ENCODE results near the gene TSPAN32.
A peak's percentile ranks its signal among the peaks of the same experiment; 100 is the strongest.

Gene TSPAN32

GRCh38 chr11:2262301-2263070, 39.3 kb upstream of the TSPAN32 start:
- Histone ChIP-seq H3K36me3 (ENCODE audit: control insufficient read depth, low read depth, low read length) (no peaks in the 10 kb centered on the region), H3K4me1 (ENCODE audit: control insufficient read depth, low read depth, low read length) (no peaks in the 10 kb centered on the region), H3K27ac (ENCODE audit: low read length) (no peak overlapping the region), H3K4me3 (ENCODE audit: low read length) (no peak overlapping the region), H3K9me3 (ENCODE audit: control insufficient read depth, low read depth, low read length) (no peaks in the 10 kb centered on the region), H3K27me3 (ENCODE audit: control insufficient read depth, insufficient read depth, low read length) (peaks cover 21% of the 10 kb centered on the region), H3K9ac (ENCODE audit: low read length) (no peak overlapping the region)

GRCh38 chr11:2263071-2263565, 38.7 kb upstream of the TSPAN32 start:
- Histone ChIP-seq H3K9ac (ENCODE audit: low read length) (no peak overlapping the region), H3K27me3 (ENCODE audit: control insufficient read depth, insufficient read depth, low read length) (peaks cover 27% of the 10 kb centered on the region), H3K4me3 (ENCODE audit: low read length) (no peak overlapping the region), H3K27ac (ENCODE audit: low read length) (no peak overlapping the region), H3K9me3 (ENCODE audit: control insufficient read depth, low read depth, low read length) (no peaks in the 10 kb centered on the region), H3K4me1 (ENCODE audit: control insufficient read depth, low read depth, low read length) (no peaks in the 10 kb centered on the region), H3K36me3 (ENCODE audit: control insufficient read depth, low read depth, low read length) (no peaks in the 10 kb centered on the region)

DNA sequence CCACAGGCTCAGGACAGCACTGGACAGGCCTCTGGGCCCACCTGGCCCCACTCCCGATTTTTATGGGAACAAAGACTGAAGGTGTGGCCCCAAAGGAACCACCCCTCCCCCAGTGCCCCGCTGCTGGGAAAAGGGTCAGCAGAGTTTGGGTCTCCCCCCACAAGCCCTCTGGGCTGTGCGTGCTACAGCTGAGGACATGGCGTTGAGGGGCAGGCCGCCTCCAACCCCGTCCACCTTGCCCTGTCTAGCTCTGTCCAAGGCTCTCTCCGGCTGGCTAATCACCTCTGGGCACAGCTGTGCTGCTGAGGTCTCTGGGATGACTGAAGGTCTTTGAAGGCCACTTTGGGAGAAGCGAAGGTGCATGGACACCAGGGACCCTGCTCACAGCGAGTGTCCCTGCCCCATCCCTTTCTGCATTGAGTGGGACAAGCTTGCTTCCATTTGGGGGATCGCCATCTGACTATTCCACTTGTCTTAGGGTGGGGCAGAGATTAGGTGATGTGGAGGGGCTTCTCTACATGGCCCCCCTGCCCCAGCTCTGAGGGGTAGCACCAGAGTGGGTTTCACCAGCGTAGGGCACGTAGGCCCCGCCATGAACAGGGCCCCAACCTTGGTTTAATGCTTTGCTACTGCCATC, 38.0 kb upstream of the TSPAN32 start:
- H3K9me3 ChIP-seq (ENCODE audit: control insufficient read depth, low read depth, low read length), result no peaks in the 10 kb centered on the region
- peaks cover 34% of the 10 kb centered on the region for H3K27me3 ChIP-seq (ENCODE audit: control insufficient read depth, insufficient read depth, low read length)
- no peaks in the 10 kb centered on the region for H3K4me1 ChIP-seq (ENCODE audit: control insufficient read depth, low read depth, low read length)
- H3K9ac ChIP-seq (ENCODE audit: low read length), result no peak overlapping the region
- no peaks in the 10 kb centered on the region for H3K36me3 ChIP-seq (ENCODE audit: control insufficient read depth, low read depth, low read length)
- H3K4me3 ChIP-seq (ENCODE audit: low read length), result no peak overlapping the region
- H3K27ac ChIP-seq (ENCODE audit: low read length), result no peak overlapping the region

DNA sequence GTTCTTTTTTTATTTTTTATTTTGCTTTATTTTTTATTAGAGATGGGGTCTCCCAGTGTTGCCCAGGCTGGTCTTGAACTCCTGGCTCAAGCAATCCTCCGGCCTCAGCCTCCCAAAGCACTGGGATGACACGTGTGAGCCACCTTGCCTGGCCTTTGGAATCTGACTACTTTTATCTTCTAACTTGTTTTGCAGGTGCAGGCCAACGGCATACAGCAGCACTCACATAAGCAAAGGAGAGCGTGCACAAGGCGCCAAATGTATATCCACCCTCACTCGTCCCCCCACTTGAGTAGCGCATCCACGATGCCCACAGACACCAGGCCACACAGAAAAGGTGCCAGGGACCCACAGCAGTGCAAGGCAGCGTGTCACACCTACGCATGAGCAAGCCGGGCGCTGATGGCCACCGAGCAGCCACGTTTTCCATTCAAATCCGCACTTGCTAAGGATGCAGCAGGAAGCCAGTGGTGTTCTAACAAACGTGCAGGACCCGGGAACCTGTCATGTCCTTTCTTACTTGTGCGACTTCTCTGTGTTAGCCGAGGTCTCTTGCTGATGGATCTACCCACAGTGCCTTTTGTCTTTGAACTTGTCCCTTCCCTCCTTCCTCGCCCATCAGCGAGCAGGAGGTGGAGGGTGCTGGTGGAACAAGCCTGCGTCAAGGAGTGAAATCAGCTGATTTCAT, 37.3 kb upstream of the TSPAN32 start:
- H3K36me3 ChIP-seq (ENCODE audit: control insufficient read depth, low read depth, low read length), result no peaks in the 10 kb centered on the region
- H3K27me3 ChIP-seq (ENCODE audit: control insufficient read depth, insufficient read depth, low read length), result peaks cover 41% of the 10 kb centered on the region
- H3K4me1 ChIP-seq (ENCODE audit: control insufficient read depth, low read depth, low read length), result no peaks in the 10 kb centered on the region
- no peak overlapping the region for H3K27ac ChIP-seq (ENCODE audit: low read length)
- H3K9me3 ChIP-seq (ENCODE audit: control insufficient read depth, low read depth, low read length), result no peaks in the 10 kb centered on the region
- no peak overlapping the region for H3K9ac ChIP-seq (ENCODE audit: low read length)
- H3K4me3 ChIP-seq (ENCODE audit: low read length), result no peak overlapping the region

DNA sequence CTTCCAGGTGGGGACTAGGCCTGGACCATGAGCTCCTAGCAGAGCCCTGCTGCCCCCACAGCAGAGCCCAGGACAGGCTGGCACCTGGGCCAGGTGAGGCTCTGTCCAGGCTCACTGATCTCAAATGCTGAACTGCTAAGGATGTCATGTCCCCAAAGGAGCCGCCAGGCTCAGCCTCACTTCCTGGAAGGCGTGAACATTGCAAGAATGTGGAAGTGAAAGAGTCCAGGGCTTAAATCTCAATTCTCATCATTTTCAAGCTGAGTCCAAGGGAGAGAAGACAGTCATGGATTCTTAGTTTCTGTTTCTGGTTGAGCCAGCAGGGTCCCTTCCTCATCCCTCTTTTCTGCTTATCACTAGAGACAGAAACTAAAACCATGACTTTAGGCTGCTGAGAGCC, 36.4 kb upstream of the TSPAN32 start:
- no peak overlapping the region for H3K4me3 ChIP-seq (ENCODE audit: low read length)
- peaks cover 50% of the 10 kb centered on the region for H3K27me3 ChIP-seq (ENCODE audit: control insufficient read depth, insufficient read depth, low read length)
- H3K9ac ChIP-seq (ENCODE audit: low read length), result no peak overlapping the region
- H3K9me3 ChIP-seq (ENCODE audit: control insufficient read depth, low read depth, low read length), result no peaks in the 10 kb centered on the region
- H3K36me3 ChIP-seq (ENCODE audit: control insufficient read depth, low read depth, low read length), result no peaks in the 10 kb centered on the region
- H3K4me1 ChIP-seq (ENCODE audit: control insufficient read depth, low read depth, low read length), result no peaks in the 10 kb centered on the region
- no peak overlapping the region for H3K27ac ChIP-seq (ENCODE audit: low read length)

DNA sequence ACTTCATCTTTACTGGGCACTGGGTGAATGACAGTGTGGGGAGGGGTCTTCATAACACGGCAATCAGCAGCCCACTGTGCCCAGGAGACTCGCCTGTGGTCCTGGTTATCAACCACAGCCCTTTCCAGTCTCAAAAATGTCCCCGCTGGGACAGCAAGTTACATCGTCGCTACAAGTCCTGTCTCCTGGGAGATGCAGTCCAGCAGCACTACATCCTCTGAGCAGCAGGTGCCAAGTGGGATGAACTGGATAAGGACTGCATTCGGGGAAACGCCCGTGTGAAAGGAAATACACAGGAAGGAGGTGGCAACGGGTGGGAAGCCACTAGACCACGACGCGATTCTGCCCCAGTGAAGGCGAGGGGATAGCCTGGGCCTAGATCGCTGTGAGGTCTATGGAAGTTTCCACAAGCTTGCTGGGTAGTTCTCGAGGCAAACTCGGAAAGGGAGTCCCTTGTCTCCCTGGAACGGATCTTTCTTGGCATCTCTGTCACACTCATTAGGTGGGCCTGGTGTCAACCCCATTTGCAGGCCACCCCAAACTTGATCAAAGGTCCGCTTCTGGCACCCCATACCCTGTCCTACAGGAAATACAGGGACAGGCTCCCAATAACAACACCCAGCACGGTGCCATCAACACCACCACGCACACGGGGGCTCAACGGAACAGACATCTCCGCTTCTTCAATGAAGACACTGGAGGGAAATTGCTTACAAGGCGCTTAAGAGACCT, 35.8 kb upstream of the TSPAN32 start:
- Histone ChIP-seq H3K27ac (ENCODE audit: low read length) (no peak overlapping the region), H3K4me1 (ENCODE audit: control insufficient read depth, low read depth, low read length) (no peaks in the 10 kb centered on the region), H3K9me3 (ENCODE audit: control insufficient read depth, low read depth, low read length) (no peaks in the 10 kb centered on the region), H3K4me3 (ENCODE audit: low read length) (no peak overlapping the region), H3K27me3 (ENCODE audit: control insufficient read depth, insufficient read depth, low read length) (peaks cover 56% of the 10 kb centered on the region), H3K9ac (ENCODE audit: low read length) (no peak overlapping the region), H3K36me3 (ENCODE audit: control insufficient read depth, low read depth, low read length) (no peaks in the 10 kb centered on the region)

DNA sequence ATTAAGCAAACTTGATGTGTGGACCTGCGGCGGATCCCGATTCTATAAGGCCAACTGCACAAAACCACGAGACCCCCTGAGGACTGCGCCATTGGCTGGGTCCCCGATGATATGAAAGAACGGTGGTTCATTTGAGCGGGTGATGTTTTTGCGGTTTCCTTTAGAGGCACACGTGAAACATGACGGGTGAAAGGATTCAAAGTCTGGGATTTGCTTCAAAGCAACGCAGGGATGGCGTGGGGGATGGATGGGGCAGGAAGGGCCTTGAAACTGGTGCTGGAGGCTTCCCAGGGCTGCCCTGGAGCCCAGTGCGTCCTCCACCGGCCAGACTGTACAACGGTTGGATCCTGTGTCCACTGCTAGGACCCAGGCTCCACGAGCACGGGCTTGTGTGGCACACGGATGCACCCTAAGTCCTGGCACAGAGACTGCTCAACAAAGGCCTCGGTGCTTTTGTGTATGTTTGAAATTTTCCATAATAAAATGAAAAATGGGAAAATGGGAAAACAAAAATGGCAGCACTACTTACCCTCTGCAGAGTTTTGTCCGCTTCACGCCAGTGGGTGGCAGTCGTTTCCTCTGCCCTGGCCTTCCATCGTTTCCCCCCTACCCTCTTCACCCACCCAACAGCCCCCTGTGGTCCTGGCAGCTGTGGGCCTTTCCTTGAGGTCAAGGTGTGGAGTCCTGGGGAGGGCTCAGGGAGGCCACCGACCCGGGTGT, 35.1 kb upstream of the TSPAN32 start:
- H3K9me3 ChIP-seq (ENCODE audit: control insufficient read depth, low read depth, low read length), result no peaks in the 10 kb centered on the region

GRCh38 chr11:2267306-2267850, 34.4 kb upstream of the TSPAN32 start:
- Histone ChIP-seq H3K27ac (ENCODE audit: low read length) (no peak overlapping the region), H3K36me3 (ENCODE audit: control insufficient read depth, low read depth, low read length) (no peaks in the 10 kb centered on the region), H3K4me3 (ENCODE audit: low read length) (no peak overlapping the region), H3K27me3 (ENCODE audit: control insufficient read depth, insufficient read depth, low read length) (peaks cover 70% of the 10 kb centered on the region), H3K4me1 (ENCODE audit: control insufficient read depth, low read depth, low read length) (no peaks in the 10 kb centered on the region), H3K9me3 (ENCODE audit: control insufficient read depth, low read depth, low read length) (no peaks in the 10 kb centered on the region), H3K9ac (ENCODE audit: low read length) (no peak overlapping the region)

More for the DNA sequence above, 35.1 kb upstream of the TSPAN32 start:
- peaks cover 63% of the 10 kb centered on the region for H3K27me3 ChIP-seq (ENCODE audit: control insufficient read depth, insufficient read depth, low read length)
- no peak overlapping the region for H3K9ac ChIP-seq (ENCODE audit: low read length)
- no peak overlapping the region for H3K27ac ChIP-seq (ENCODE audit: low read length)
- no peak overlapping the region for H3K4me3 ChIP-seq (ENCODE audit: low read length)
- no peaks in the 10 kb centered on the region for H3K4me1 ChIP-seq (ENCODE audit: control insufficient read depth, low read depth, low read length)
- H3K36me3 ChIP-seq (ENCODE audit: control insufficient read depth, low read depth, low read length), result no peaks in the 10 kb centered on the region

- H3K9me3 ChIP-seq (ENCODE audit: control insufficient read depth, low read depth, low read length), result no peaks in the 10 kb centered on the region
- peak overlapping the region; percentile 44 for H3K4me3 ChIP-seq (ENCODE audit: low read length)
- H3K9ac ChIP-seq (ENCODE audit: low read length), result no peak overlapping the region
- H3K27me3 ChIP-seq (ENCODE audit: control insufficient read depth, insufficient read depth, low read length), result peaks cover 77% of the 10 kb centered on the region
- no peaks in the 10 kb centered on the region for H3K36me3 ChIP-seq (ENCODE audit: control insufficient read depth, low read depth, low read length)
- no peaks in the 10 kb centered on the region for H3K4me1 ChIP-seq (ENCODE audit: control insufficient read depth, low read depth, low read length)
- H3K27ac ChIP-seq (ENCODE audit: low read length), result no peak overlapping the region
Observed at GRCh38 chr11:2267851-2268728, 33.7 kb upstream of the TSPAN32 start.
